Uterus (tissue), 4 donors: ENCODE results near the gene RSPH9. TPM values are rescaled to one million over a fixed set of nuclear protein-coding genes. Genes with fewer than 3 reads are reported as not detected.
A peak's percentile ranks its signal among the peaks of the same experiment; 100 is the strongest.

Experiments used
- DNase-seq, 2 donors: peaks; one replicate each; pipeline ENCODE4 v3.0.0-alpha.2; 2019 to 2020
- H3K27ac ChIP-seq, 2 donors: fragments of 200-600 bp; sonication (generic); 1 replicate in 1 of 2; 2 replicates in 1 of 2; pipeline ENCODE4 v1.5.1; 2016 to 2018
- H3K27me3 ChIP-seq, 2 donors: fragments of 200-600 bp; sonication (generic); one replicate each; pipeline ENCODE4 v1.5.1; 2018 to 2019; ENCODE audit warnings: control low read depth in 1 of 2
- H3K36me3 ChIP-seq, 2 donors: fragments of 200-600 bp; sonication (generic); one replicate each; pipeline ENCODE4 v1.5.1; 2019; ENCODE audit warnings: control low read depth in 1 of 2
- H3K4me1 ChIP-seq, 2 donors: fragments of 200-600 bp; sonication (generic); one replicate each; pipeline ENCODE4 v1.5.1; 2018 to 2019; ENCODE audit warnings: control low read depth in 1 of 2
- H3K4me3 ChIP-seq, 2 donors: fragments of 200-600 bp; sonication (generic); 1 replicate in 1 of 2; 2 replicates in 1 of 2; pipeline ENCODE4 v1.5.1; 2018 to 2019; ENCODE audit warnings: mild to moderate bottlenecking in 1 of 2
- H3K9me3 ChIP-seq, 2 donors: fragments of 200-600 bp; sonication (generic); one replicate each; pipeline ENCODE4 v1.5.1; 2019; ENCODE audit warnings: control low read depth in 1 of 2
- POLR2A ChIP-seq, 2 donors: fragments of 450-650 bp; IDR thresholded peaks; one replicate each; pipeline ENCODE4 v1.6.1; 2016; ENCODE audit warnings: antibody characterized with exemption in 2 of 2, mild to moderate bottlenecking in 1 of 2, moderate library complexity in 1 of 2
- intact Hi-C: fragments of 100-400 bp; cut with DNase I; formaldehyde crosslinking; loops from one replicate; pipeline ENCODE4 v1.15.1; 2023; ENCODE audit warnings: low total_unique reads
- total RNA-seq, 4 donors: library from RNA; depleted of rRNA in 3 of 4; stranded (reverse); fragments of >200 nt in 3 of 4; gene quantifications; one replicate each; pipeline versions ENCODE4 v1.1.0 to v1.2.4, GENCODE V29; 2014 to 2023
- TF ChIP-seq, protein P1 (sequence below), 4 experiments: fragments of 200-600 bp in 2 of 4; fragments of 450-650 bp in 2 of 4; sonication (generic) in 2 of 4; IDR thresholded peaks; one replicate each; pipeline ENCODE4 v1.5.1; 2016 to 2019; ENCODE audit warnings: antibody characterized with exemption in 4 of 4, mild to moderate bottlenecking in 2 of 4, moderate library complexity in 1 of 4
- donor health status: DM: yes; HTN: yes; CAD: no.

The RSPH9 gene
- total RNA-seq, 4 donors from 2014 or later, result 1.9 to 2.0 TPM; not detected in 2

DNA sequence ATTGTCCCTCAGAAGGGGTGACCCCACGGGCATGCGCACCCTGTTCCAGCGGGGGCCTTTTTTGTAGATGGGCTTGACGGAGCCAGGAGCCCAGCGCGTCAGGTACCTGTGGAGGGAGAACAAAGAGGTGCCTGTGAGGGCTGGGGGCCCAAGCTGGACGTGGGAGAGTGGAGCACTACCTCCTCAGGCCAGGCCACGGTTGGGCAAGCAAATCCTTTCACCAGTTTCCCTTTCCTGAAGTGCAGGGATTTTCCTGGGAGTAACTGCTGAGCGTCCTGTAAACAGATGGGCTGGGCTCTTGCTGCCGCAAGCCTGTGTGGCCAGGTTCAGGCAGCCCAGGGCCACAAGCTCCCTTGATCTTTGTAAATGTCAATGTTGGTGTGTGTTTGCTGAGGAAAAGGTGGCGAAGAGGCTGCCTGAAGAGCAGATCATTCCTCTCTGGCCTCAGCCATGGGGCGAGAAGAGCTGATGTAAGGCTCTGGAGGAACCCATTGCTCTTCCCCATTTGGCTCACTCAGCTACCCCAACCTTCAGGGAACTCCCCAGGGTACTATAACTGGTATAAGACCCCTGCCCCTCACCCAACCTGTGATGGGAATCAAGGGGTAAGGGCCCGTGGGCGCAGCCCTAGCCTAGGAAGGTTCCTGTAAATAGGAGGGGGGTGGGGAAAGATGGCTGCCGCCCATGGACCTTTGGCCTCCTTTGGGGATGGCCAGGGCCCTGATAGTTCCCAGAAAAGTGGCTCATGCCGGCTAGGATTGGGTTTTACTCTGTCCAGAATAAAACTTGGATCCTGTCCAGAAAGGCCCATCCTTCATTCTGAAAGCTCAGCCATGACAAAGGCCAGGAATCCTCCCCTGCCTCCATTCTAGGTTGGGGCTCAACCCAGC is 27.2 kb downstream of the RSPH9 start:
- intact Hi-C loops, result no loop called here
- DNase-seq, result peak; percentile 50 to 61
- peak overlapping the region; percentile 75 to 81 for H3K27ac ChIP-seq
- no peaks in the 10 kb centered on the region for H3K9me3 ChIP-seq
- H3K27me3 ChIP-seq, result no peaks in the 10 kb centered on the region
- peaks cover 21 to 36% of the 10 kb centered on the region in 2 donors for H3K4me1 ChIP-seq
- H3K4me3 ChIP-seq, result no peak overlapping the region
- TF ChIP-seq, protein P1, sequence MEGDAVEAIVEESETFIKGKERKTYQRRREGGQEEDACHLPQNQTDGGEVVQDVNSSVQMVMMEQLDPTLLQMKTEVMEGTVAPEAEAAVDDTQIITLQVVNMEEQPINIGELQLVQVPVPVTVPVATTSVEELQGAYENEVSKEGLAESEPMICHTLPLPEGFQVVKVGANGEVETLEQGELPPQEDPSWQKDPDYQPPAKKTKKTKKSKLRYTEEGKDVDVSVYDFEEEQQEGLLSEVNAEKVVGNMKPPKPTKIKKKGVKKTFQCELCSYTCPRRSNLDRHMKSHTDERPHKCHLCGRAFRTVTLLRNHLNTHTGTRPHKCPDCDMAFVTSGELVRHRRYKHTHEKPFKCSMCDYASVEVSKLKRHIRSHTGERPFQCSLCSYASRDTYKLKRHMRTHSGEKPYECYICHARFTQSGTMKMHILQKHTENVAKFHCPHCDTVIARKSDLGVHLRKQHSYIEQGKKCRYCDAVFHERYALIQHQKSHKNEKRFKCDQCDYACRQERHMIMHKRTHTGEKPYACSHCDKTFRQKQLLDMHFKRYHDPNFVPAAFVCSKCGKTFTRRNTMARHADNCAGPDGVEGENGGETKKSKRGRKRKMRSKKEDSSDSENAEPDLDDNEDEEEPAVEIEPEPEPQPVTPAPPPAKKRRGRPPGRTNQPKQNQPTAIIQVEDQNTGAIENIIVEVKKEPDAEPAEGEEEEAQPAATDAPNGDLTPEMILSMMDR (IDR thresholded peaks at IDR 0.05), result no peak
- TF ChIP-seq POLR2A (IDR thresholded peaks at IDR 0.05), result no peak
- H3K36me3 ChIP-seq, result no peaks in the 10 kb centered on the region

DNA sequence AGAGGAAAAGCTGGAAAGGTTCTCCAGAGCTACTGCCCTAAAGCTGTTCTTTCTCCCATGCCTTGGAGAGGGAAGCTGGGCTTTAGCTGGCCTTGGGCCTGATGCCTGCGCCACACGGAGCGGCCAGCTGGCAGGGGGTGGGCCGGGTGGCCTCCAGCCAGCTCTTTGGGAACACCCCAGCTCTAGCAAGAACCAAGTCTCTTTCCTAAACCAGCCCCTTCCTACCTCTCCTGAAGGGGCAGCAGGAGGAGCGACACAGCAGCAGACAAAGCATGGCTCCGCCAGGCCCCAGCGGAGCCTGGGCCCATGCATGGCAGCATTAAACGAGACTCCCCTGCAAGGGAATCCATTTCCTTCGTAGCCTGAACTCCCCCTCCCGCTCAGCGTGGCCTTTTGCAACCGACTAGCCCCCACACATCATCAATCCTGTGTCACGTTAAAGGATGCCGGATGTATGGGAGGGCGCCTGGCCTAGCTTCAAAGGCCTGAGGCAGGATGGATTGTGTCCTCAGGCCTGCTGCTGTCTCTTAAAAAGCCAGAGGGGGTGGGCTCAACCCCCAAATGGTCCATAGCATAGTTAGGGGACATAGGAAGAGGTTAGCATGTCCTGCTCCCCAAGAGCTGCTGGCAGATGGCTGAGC is 28.7 kb downstream of the RSPH9 start:
- intact Hi-C loops, result no loop called here
- TF ChIP-seq POLR2A (IDR thresholded peaks at IDR 0.05), result no peak
- no peaks in the 10 kb centered on the region for H3K36me3 ChIP-seq

DNA sequence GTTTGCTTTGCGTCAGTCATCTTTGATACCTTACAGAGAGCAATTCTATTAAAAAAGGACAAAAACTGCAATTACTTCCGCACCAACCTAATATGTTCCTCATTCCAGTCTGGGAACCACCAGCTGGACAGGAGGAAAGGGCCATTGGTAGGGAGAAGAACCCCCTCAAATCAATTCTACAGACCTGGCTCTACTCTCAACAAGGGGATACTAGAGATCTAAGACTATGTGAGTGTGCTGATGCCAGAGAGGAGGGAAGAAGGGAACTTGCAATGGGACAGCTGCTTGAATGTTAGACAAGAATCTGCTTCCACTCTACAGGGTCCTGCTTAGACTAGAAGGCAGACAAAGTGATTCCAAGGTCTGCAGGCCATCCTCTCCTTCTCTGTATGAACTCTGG is 29.5 kb downstream of the RSPH9 start:
- DNase-seq, result no peak
- intact Hi-C loops, result no loop called here
- no peaks in the 10 kb centered on the region for H3K27me3 ChIP-seq
- H3K36me3 ChIP-seq, result no peaks in the 10 kb centered on the region
- no peak for TF ChIP-seq POLR2A (IDR thresholded peaks at IDR 0.05)
- TF ChIP-seq, protein P1 (IDR thresholded peaks at IDR 0.05), result no peak
- no peak overlapping the region for H3K4me3 ChIP-seq
- peaks cover 3 to 21% of the 10 kb centered on the region in 2 donors for H3K4me1 ChIP-seq
- H3K27ac ChIP-seq, result peak overlapping the region; percentile 75 to 81
- no peaks in the 10 kb centered on the region for H3K9me3 ChIP-seq

More for the DNA sequence above, 28.7 kb downstream of the RSPH9 start:
- no peaks in the 10 kb centered on the region for H3K9me3 ChIP-seq
- H3K27me3 ChIP-seq, result no peaks in the 10 kb centered on the region
- H3K4me1 ChIP-seq, result peaks cover 10 to 23% of the 10 kb centered on the region in 2 donors
- DNase-seq, result peak in 1 of 2 donors; percentile 31
- H3K4me3 ChIP-seq, result no peak overlapping the region
- peak overlapping the region; percentile 75 to 81 for H3K27ac ChIP-seq

DNA sequence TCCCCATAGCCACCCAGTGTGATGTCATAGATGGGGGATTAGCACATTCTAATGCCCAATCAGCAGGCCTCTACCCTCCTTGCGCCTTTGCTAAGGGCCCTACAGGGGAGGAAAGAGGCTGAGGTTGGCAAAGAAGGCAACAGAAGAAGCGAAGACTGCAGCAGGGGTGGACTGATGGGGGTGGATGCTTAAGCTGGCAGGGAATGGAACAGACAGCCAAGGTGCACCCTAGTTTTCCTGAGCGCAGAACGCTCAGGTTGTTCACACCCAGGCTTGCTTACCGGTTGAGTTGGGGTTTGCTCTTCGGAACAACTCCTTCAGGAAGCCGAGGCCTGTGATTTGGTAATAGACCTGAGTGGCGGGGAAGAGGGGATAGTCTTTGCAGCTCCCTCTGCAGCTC is 30.1 kb downstream of the RSPH9 start:
- no peaks in the 10 kb centered on the region for H3K27me3 ChIP-seq
- H3K36me3 ChIP-seq, result no peaks in the 10 kb centered on the region
- H3K4me1 ChIP-seq, result peaks cover 0 to 14% of the 10 kb centered on the region in 2 donors
- intact Hi-C loops, result no loop called here
- H3K9me3 ChIP-seq, result no peaks in the 10 kb centered on the region
- TF ChIP-seq, protein P1 (IDR thresholded peaks at IDR 0.05), result no peak
- TF ChIP-seq POLR2A (IDR thresholded peaks at IDR 0.05), result no peak
- H3K27ac ChIP-seq, result peak overlapping the region in 1 of 2 donors; percentile 8
- no peak for DNase-seq
- H3K4me3 ChIP-seq, result no peak overlapping the region

DNA sequence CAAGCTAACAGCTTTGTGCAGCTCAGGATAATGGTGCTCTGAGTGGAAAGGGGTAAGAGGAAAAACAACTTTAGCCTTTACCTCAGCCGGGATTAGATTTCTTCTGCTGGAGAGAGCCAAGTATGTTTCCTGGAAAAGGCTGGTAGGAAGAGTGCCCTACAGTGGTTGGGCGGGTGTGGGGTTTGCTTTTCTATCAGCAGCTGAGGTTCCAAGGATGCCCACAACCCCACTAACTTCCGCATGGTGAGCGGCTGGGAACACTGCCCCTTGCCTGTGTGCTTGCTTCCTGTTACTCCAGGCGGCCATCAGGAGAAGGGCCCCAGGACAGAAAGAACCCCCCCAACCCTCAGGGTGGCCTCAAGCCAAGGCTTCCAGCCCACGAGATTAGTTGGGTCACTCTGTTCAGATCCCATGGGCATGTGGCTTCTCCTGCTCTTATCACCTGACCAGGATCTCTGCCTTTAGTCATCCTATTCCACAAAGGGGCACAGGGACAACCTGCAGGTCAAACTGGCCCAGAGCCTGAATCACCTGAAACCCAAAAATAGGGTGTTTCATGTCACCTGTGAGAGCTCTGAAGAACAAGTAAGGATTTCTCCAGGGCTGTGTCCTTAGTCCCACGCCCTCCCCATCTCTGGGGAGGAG is 32.2 kb downstream of the RSPH9 start:
- TF ChIP-seq, protein P1 (IDR thresholded peaks at IDR 0.05), result no peak
- no peak for TF ChIP-seq POLR2A (IDR thresholded peaks at IDR 0.05)
- no peak for DNase-seq
- no peaks in the 10 kb centered on the region for H3K27me3 ChIP-seq
- H3K36me3 ChIP-seq, result no peaks in the 10 kb centered on the region
- no peak overlapping the region for H3K4me3 ChIP-seq
- H3K9me3 ChIP-seq, result no peaks in the 10 kb centered on the region
- H3K27ac ChIP-seq, result no peak overlapping the region
- intact Hi-C loops, result no loop called here
- peaks cover 0 to 11% of the 10 kb centered on the region in 2 donors for H3K4me1 ChIP-seq
